Measurements from ENCODE around the gene HIRA. TPM values are rescaled to one million over a fixed set of nuclear protein-coding genes. Genes with fewer than 3 reads are reported as not detected.
"Not testable (repeated sequence)": the region's sequence is repeated elsewhere in the genome, so short reads cannot be mapped to it uniquely, and the experiment has no call there.

The HIRA gene
- polyA plus RNA-seq, 2 donors, result 4.5 to 11.5 TPM

DNA sequence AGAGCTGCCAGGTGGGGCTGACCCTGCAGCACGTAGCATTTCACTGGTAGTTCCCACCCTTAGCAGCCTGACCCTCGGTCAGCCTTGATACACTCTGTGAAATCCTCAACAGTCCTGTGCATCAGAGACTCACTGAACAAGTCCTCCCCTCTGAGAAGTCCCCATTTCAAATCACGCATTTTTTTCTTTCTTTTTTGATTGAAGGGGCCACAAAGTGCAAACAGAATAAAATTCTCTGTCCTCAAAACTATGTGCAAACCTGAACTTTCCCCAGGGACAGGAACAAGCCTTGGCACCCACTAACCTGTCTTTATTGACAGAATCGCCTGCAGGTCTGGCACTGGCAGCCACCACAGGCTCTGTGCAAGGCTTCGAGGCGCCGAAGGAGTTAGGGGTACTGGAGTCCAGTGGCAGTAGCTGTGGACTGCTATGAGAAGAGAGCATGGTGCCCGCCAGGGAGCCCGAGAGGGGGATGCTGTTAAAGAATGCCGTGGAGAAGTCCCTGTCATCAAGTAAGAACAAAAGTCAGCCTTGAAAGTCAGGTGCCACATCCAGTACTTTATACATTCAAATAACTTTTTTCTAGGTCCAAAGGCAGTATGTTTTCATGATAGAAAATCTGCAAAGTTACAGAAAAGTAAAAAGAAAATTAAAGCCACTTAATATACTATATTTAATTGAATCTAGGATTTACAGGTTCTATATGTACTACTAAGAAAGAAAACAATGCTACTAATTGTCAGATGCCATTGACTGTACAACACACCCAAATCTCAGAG, 53.8 kb downstream of the HIRA start:
- 89 to 92% methylated on average over 10 of the region's 10 CpGs for WGBS, 2 donors
- peaks cover 17 to 45% of the 10 kb centered on the region in 2 donors for H3K36me3 ChIP-seq (ENCODE audit: control insufficient read depth in 2 of 2, insufficient read depth in 2 of 2, low read length in 1 of 2)

DNA sequence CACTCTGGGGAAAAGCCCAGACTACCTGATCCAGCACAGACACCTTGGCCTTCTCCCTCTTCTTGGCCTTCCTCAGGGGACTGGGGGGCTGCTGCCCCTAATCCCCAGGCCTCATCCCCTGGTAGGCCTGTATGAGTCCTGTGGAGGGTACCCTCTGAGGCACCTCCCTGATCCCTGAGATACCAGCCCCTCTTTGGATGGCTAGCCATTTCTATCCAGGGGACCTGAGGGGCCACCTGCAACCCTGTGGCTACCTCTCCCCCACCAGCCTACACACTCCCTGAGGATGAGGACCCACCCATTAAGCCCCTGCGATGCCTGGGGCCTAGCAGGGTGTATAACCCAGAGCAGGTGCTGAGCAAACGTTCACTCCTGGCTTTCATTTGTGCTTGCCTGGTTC, 54.6 kb downstream of the HIRA start:
- Histone ChIP-seq H3K27me3 (ENCODE audit: control insufficient read depth in 1 of 2, insufficient read depth in 2 of 2, low read length in 2 of 2) (no peaks in the 10 kb centered on the region), H3K36me3 (ENCODE audit: control insufficient read depth in 2 of 2, insufficient read depth in 2 of 2, low read length in 1 of 2) (peaks cover 17 to 40% of the 10 kb centered on the region in 2 donors), H3K4me3 (ENCODE audit: low read depth in 1 of 2, low read length in 2 of 2) (no peak overlapping the region), H3K4me1 (ENCODE audit: control insufficient read depth in 2 of 2, insufficient read depth in 2 of 2, low read length in 1 of 2) (no peaks in the 10 kb centered on the region), H3K27ac (ENCODE audit: low read depth in 2 of 2, low read length in 1 of 2) (no peak overlapping the region), H3K9me3 (ENCODE audit: control insufficient read depth in 2 of 2, insufficient read depth in 1 of 2, low read depth in 1 of 2, low read length in 1 of 2) (no peaks in the 10 kb centered on the region)
- 92 to 95% methylated on average over 2 of the region's 2 CpGs for WGBS, 2 donors

More for the DNA sequence above, 53.8 kb downstream of the HIRA start:
- Histone ChIP-seq H3K4me3 (ENCODE audit: low read depth in 1 of 2, low read length in 2 of 2) (no peak overlapping the region), H3K27ac (ENCODE audit: low read depth in 2 of 2, low read length in 1 of 2) (no peak overlapping the region), H3K4me1 (ENCODE audit: control insufficient read depth in 2 of 2, insufficient read depth in 2 of 2, low read length in 1 of 2) (no peaks in the 10 kb centered on the region), H3K9me3 (ENCODE audit: control insufficient read depth in 2 of 2, insufficient read depth in 1 of 2, low read depth in 1 of 2, low read length in 1 of 2) (no peaks in the 10 kb centered on the region), H3K27me3 (ENCODE audit: control insufficient read depth in 1 of 2, insufficient read depth in 2 of 2, low read length in 2 of 2) (no peaks in the 10 kb centered on the region)

DNA sequence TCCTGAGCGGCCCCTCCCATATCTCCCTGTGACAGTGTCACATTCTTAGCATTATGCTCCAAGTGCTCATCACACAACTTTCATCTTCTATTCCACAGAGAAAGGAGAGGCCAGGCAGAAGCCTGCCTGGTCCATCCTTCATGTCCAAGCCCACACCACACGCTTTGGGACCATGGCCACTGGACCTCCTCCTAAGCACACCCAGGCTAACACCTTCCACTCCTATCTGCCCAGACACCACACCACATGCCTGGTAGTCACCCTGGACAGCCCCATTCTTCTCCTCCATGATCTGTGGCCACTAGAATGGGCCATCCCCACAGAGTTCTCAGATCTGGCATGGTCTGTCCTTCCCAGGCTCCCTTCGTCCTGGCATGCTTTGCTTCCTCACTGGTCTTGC, 55.3 kb downstream of the HIRA start:
- H3K36me3 ChIP-seq (ENCODE audit: control insufficient read depth in 2 of 2, insufficient read depth in 2 of 2, low read length in 1 of 2), result peaks cover 17 to 40% of the 10 kb centered on the region in 2 donors
- no peaks in the 10 kb centered on the region for H3K4me1 ChIP-seq (ENCODE audit: control insufficient read depth in 2 of 2, insufficient read depth in 2 of 2, low read length in 1 of 2)
- H3K9me3 ChIP-seq (ENCODE audit: control insufficient read depth in 2 of 2, insufficient read depth in 1 of 2, low read depth in 1 of 2, low read length in 1 of 2), result no peaks in the 10 kb centered on the region
- H3K27ac ChIP-seq (ENCODE audit: low read depth in 2 of 2, low read length in 1 of 2), result no peak overlapping the region
- no peaks in the 10 kb centered on the region for H3K27me3 ChIP-seq (ENCODE audit: control insufficient read depth in 1 of 2, insufficient read depth in 2 of 2, low read length in 2 of 2)
- 97 to 98% methylated on average over 3 of the region's 3 CpGs for WGBS, 2 donors
- no peak overlapping the region for H3K4me3 ChIP-seq (ENCODE audit: low read depth in 1 of 2, low read length in 2 of 2)

DNA sequence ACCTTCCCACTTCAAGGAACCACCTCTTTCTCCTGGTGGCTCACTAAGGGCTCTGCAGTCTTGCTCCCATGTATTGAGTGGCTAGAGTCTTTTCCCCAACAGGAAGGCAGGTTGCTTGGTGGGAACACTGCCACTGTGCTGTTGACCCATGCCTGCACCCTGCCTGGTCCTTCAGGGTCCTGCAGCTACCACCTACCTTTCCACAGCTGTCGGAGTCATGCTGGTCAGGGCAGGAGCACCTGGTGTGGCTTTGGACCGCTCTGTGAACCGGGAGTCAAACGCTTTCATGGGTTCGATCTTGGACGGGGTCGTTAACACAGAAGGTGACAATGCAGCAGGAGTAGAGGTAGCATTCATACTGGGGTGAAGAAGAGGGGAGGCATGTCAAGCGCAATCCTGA, 56.1 kb downstream of the HIRA start:
- 97 to 98% methylated on average over 8 of the region's 8 CpGs for WGBS, 2 donors
- H3K36me3 ChIP-seq (ENCODE audit: control insufficient read depth in 2 of 2, insufficient read depth in 2 of 2, low read length in 1 of 2), result peaks cover 17 to 44% of the 10 kb centered on the region in 2 donors
- no peaks in the 10 kb centered on the region for H3K9me3 ChIP-seq (ENCODE audit: control insufficient read depth in 2 of 2, insufficient read depth in 1 of 2, low read depth in 1 of 2, low read length in 1 of 2)

DNA sequence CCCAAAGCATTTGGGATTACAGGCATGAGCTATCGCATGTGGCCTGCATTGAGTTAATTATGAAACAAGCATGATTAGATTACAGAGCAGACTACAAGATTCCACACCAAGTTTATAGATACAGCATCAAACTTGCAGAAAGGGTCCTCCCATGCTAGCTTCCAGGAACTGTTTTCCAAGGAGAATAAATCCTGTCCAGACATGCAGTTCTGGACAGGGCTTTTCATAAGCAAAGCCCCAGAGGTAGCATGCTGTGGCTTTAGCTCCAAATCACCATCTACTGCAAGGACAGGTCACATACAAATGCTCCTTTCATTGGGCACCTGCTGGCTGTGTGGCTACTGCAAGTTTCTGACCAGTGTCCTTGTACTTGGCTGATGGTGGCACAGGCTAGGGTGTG, 57.1 kb downstream of the HIRA start:
- Histone ChIP-seq H3K36me3 (ENCODE audit: control insufficient read depth in 2 of 2, insufficient read depth in 2 of 2, low read length in 1 of 2) (peaks cover 18 to 45% of the 10 kb centered on the region in 2 donors), H3K27me3 (ENCODE audit: control insufficient read depth in 1 of 2, insufficient read depth in 2 of 2, low read length in 2 of 2) (no peaks in the 10 kb centered on the region), H3K4me3 (ENCODE audit: low read depth in 1 of 2, low read length in 2 of 2) (no peak overlapping the region), H3K4me1 (ENCODE audit: control insufficient read depth in 2 of 2, insufficient read depth in 2 of 2, low read length in 1 of 2) (no peaks in the 10 kb centered on the region), H3K27ac (ENCODE audit: low read depth in 2 of 2, low read length in 1 of 2) (no peak overlapping the region), H3K9me3 (ENCODE audit: control insufficient read depth in 2 of 2, insufficient read depth in 1 of 2, low read depth in 1 of 2, low read length in 1 of 2) (no peaks in the 10 kb centered on the region)
- 94 to 97% methylated on average over 1 of the region's 1 CpG for WGBS, 2 donors

More for the DNA sequence above, 56.1 kb downstream of the HIRA start:
- H3K4me3 ChIP-seq (ENCODE audit: low read depth in 1 of 2, low read length in 2 of 2), result no peak overlapping the region
- H3K27ac ChIP-seq (ENCODE audit: low read depth in 2 of 2, low read length in 1 of 2), result no peak overlapping the region
- no peaks in the 10 kb centered on the region for H3K4me1 ChIP-seq (ENCODE audit: control insufficient read depth in 2 of 2, insufficient read depth in 2 of 2, low read length in 1 of 2)
- no peaks in the 10 kb centered on the region for H3K27me3 ChIP-seq (ENCODE audit: control insufficient read depth in 1 of 2, insufficient read depth in 2 of 2, low read length in 2 of 2)

DNA sequence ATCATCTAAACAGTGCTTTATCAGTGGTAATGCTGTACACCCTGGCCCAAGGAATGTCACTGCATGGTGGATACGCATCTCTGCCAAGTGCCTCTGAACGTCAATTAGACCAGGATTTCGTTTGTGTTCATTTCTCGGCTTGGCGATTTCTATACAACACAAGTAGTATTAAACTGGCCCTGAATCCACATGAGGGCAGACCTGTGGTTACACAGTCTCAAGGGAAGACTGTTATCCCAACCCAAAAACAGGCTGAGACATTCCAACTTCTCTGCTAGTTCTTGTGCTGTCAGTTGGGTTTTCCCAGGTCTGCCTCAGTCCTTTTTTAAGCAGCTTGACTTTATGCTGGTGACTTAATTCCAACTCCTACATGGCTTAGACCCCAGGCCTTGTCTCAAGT, 58.1 kb downstream of the HIRA start:
- Histone ChIP-seq H3K9me3 (ENCODE audit: control insufficient read depth in 2 of 2, insufficient read depth in 1 of 2, low read depth in 1 of 2, low read length in 1 of 2) (no peaks in the 10 kb centered on the region), H3K27me3 (ENCODE audit: control insufficient read depth in 1 of 2, insufficient read depth in 2 of 2, low read length in 2 of 2) (no peaks in the 10 kb centered on the region), H3K27ac (ENCODE audit: low read depth in 2 of 2, low read length in 1 of 2) (no peak overlapping the region), H3K4me3 (ENCODE audit: low read depth in 1 of 2, low read length in 2 of 2) (no peak overlapping the region), H3K36me3 (ENCODE audit: control insufficient read depth in 2 of 2, insufficient read depth in 2 of 2, low read length in 1 of 2) (peaks cover 21 to 51% of the 10 kb centered on the region in 2 donors), H3K4me1 (ENCODE audit: control insufficient read depth in 2 of 2, insufficient read depth in 2 of 2, low read length in 1 of 2) (no peaks in the 10 kb centered on the region)
- WGBS, 2 donors, result 92 to 94% methylated on average over 5 of the region's 5 CpGs

DNA sequence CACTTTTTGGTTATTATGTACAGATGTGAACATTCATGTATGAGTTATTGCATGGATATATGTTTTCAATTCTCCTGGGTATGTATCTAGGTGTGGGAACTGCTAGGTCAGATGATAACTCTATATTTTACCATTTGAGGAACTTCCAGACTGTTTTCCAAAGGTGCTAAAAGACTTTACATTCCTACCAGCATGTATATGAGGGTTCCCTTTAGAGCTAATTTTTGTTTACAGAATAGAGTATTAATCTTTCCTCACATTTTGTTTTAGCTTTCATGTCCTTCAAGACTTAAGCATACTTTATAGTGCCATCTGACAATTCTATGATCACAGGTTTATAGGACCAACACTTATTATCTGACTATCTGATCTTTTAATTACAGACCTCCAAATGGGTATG, 59.6 kb downstream of the HIRA start:
- no peaks in the 10 kb centered on the region for H3K4me1 ChIP-seq (ENCODE audit: control insufficient read depth in 2 of 2, insufficient read depth in 2 of 2, low read length in 1 of 2)
- H3K27ac ChIP-seq (ENCODE audit: low read depth in 2 of 2, low read length in 1 of 2), result no peak overlapping the region
- H3K36me3 ChIP-seq (ENCODE audit: control insufficient read depth in 2 of 2, insufficient read depth in 2 of 2, low read length in 1 of 2), result peaks cover 13 to 44% of the 10 kb centered on the region in 2 donors
- H3K4me3 ChIP-seq (ENCODE audit: low read depth in 1 of 2, low read length in 2 of 2), result no peak overlapping the region
- no peaks in the 10 kb centered on the region for H3K9me3 ChIP-seq (ENCODE audit: control insufficient read depth in 2 of 2, insufficient read depth in 1 of 2, low read depth in 1 of 2, low read length in 1 of 2)
- H3K27me3 ChIP-seq (ENCODE audit: control insufficient read depth in 1 of 2, insufficient read depth in 2 of 2, low read length in 2 of 2), result no peaks in the 10 kb centered on the region

DNA sequence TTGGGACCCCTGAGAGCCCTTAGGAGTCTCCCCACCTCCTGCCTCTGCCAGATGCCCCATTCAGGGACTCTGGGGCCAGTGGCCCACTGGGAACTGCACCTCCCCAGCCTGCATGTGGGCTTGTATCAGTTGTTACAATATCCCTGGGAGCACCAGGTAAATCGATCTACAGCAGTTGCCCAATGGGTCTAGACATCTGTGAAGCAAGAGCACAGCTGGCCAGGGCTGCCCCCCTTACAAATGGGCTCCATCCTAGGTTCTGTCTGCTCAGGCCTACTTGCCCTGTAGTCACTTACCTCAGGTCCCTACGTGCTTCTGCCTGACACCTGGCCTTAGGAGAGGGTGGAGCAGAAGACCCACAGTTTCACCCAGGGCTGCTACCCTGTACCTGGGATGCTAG, 62.7 kb downstream of the HIRA start:
- Histone ChIP-seq H3K36me3 (ENCODE audit: control insufficient read depth in 2 of 2, insufficient read depth in 2 of 2, low read length in 1 of 2) (peaks cover 4 to 26% of the 10 kb centered on the region in 2 donors), H3K27me3 (ENCODE audit: control insufficient read depth in 1 of 2, insufficient read depth in 2 of 2, low read length in 2 of 2) (no peaks in the 10 kb centered on the region), H3K9me3 (ENCODE audit: control insufficient read depth in 2 of 2, insufficient read depth in 1 of 2, low read depth in 1 of 2, low read length in 1 of 2) (no peaks in the 10 kb centered on the region), H3K27ac (ENCODE audit: low read depth in 2 of 2, low read length in 1 of 2) (no peak overlapping the region), H3K4me3 (ENCODE audit: low read depth in 1 of 2, low read length in 2 of 2) (no peak overlapping the region), H3K4me1 (ENCODE audit: control insufficient read depth in 2 of 2, insufficient read depth in 2 of 2, low read length in 1 of 2) (no peaks in the 10 kb centered on the region)
- WGBS, 2 donors, result 88 to 97% methylated on average over 2 of the region's 2 CpGs

DNA sequence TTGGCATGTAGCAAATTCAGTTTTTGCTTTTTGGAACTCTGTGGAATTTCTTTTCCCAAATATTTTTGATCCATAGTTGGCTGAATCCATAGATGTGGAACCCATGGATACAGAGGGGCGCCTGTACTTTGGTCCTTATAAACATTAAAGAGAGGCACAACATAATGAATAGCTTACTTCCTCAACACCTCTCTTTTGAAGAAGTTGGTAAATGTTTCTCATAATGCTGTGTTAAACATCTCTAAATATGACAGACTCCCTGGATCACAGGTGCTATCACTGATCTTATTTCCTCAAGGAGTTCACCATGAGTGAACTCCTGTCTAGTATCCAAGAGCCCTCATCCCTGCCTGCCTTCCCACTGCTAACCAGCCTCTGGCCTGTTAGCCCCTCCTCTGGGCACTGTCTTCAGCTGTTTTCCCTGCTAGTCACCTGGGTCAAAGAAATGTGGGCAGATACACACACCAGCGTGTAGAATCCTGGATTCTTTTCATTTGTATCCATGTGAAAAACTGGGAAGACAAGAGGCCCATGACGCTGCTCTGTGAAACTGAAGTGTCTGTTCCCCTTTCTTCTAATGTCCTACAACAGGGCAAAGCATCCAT, 63.7 kb downstream of the HIRA start:
- H3K36me3 ChIP-seq (ENCODE audit: control insufficient read depth in 2 of 2, insufficient read depth in 2 of 2, low read length in 1 of 2), result peaks cover 4 to 20% of the 10 kb centered on the region in 2 donors
- no peaks in the 10 kb centered on the region for H3K4me1 ChIP-seq (ENCODE audit: control insufficient read depth in 2 of 2, insufficient read depth in 2 of 2, low read length in 1 of 2)
- H3K27me3 ChIP-seq (ENCODE audit: control insufficient read depth in 1 of 2, insufficient read depth in 2 of 2, low read length in 2 of 2), result no peaks in the 10 kb centered on the region
- no peak overlapping the region for H3K27ac ChIP-seq (ENCODE audit: low read depth in 2 of 2, low read length in 1 of 2)
- no peak overlapping the region for H3K4me3 ChIP-seq (ENCODE audit: low read depth in 1 of 2, low read length in 2 of 2)
- WGBS, 2 donors, result 96 to 97% methylated on average over 3 of the region's 3 CpGs
- no peaks in the 10 kb centered on the region for H3K9me3 ChIP-seq (ENCODE audit: control insufficient read depth in 2 of 2, insufficient read depth in 1 of 2, low read depth in 1 of 2, low read length in 1 of 2)

DNA sequence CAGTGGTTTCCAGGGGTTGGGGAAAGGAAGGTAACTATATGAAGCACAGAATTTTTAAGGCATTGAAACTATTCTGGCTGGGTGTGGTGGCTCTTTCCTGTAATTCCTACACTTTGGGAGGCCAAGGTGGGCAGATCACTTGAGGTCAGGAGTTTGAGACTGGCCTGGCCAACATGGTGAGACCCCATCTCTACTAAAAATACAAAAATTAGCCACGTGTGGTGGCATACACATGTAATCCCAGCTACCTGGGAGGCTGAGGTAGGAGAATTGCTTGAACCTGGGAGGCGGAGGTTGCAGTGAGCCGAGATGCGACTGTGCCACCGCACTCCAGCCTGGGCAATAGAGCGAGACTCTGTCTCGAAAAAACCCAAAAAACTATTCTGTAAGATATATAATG, 68.0 kb downstream of the HIRA start:
- H3K36me3 ChIP-seq (ENCODE audit: control insufficient read depth in 2 of 2, insufficient read depth in 2 of 2, low read length in 1 of 2), result peaks cover 23 to 36% of the 10 kb centered on the region in 2 donors
- not testable (repeated sequence) for H3K27ac ChIP-seq (ENCODE audit: low read depth in 2 of 2, low read length in 1 of 2); H3K4me1 ChIP-seq (ENCODE audit: control insufficient read depth in 2 of 2, insufficient read depth in 2 of 2, low read length in 1 of 2); H3K4me3 ChIP-seq (ENCODE audit: low read depth in 1 of 2, low read length in 2 of 2); H3K27me3 ChIP-seq (ENCODE audit: control insufficient read depth in 1 of 2, insufficient read depth in 2 of 2, low read length in 2 of 2); H3K9me3 ChIP-seq (ENCODE audit: control insufficient read depth in 2 of 2, insufficient read depth in 1 of 2, low read depth in 1 of 2, low read length in 1 of 2)
- WGBS, 2 donors, result 95 to 96% methylated on average over 7 of the region's 7 CpGs
